ENCODE measurements around the gene C1QB.

DNA sequence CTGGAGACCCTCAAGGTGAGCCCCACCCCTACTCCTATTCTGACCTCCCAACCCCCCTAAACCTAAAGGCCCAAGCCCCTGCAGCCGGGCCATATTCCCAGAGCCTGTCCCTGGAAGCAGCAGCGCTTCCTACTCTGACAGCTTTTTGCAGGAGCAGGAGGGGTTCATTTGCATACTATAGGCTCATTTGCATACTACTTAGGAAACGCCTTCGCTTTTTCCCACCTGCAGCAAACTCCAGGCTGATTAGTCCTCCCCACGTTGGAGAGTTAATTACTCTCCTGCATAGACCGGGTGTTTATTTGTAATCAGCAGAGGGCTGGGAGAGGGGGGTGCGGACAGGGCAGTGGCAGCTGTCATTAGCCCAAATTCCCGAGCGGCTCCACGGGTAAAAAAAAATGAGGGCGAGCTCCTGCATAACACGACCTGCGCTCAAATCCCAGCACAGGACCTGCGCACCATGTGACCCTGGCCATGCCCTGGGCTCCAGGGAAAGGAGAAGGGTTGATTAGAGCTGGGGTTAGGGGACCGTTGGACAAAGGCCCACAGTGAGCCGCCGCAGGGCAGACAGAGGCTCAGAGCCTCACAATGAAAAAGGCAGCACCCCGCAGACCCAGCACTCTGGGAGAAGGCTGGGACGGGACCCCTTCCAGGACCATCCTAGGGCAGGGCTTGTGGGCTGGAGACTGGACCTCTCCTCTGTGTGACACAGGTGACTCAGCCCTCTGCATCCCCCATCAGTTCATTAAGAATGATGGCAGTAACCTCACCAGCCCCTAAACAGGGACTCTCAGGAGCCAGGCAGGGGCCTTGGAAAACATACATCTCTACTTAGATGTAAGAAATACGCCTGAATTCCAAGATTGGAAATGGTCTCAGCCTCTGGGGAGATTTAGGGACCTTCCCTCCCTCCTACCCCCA, 26.5 kb upstream of the C1QB start:
- TF ChIP-seq, protein P1, sequence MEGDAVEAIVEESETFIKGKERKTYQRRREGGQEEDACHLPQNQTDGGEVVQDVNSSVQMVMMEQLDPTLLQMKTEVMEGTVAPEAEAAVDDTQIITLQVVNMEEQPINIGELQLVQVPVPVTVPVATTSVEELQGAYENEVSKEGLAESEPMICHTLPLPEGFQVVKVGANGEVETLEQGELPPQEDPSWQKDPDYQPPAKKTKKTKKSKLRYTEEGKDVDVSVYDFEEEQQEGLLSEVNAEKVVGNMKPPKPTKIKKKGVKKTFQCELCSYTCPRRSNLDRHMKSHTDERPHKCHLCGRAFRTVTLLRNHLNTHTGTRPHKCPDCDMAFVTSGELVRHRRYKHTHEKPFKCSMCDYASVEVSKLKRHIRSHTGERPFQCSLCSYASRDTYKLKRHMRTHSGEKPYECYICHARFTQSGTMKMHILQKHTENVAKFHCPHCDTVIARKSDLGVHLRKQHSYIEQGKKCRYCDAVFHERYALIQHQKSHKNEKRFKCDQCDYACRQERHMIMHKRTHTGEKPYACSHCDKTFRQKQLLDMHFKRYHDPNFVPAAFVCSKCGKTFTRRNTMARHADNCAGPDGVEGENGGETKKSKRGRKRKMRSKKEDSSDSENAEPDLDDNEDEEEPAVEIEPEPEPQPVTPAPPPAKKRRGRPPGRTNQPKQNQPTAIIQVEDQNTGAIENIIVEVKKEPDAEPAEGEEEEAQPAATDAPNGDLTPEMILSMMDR (IDR thresholded peaks at IDR 0.05) = no peak
- no peak for TF ChIP-seq POLR2A (IDR thresholded peaks at IDR 0.05)
